GM12878 (cell line): ENCODE data around the gene CACNA2D3. TPM values are rescaled to one million over a fixed set of nuclear protein-coding genes. Genes with fewer than 3 reads are reported as not detected.

Experiments
- ATAC-seq: fragments of 200-7000 bp; cut with Tn5 transposase; 3 replicates; pipeline ENCODE4 v1.9.1; 2020; ENCODE audit warnings: mild to moderate bottlenecking, moderate library complexity
- BruUV-seq: library from RNA; stranded (reverse); fragments of 400-500 nt; replicated peaks from 2 replicates; lab custom pipeline; 2021; lab: Mats Ljungman, UMichigan
- CTCF ChIA-PET: fragments of 300-600 bp; sonication (Branson Sonifier 250); formaldehyde crosslinking; extraction: SDS; loops from one replicate; lab custom pipeline; 2021; ENCODE audit warnings: inconsistent platforms; lab: Yijun Ruan, JAX
- POLR2A ChIA-PET: fragments of 350-600 bp; formaldehyde crosslinking; extraction: SDS; loops from one replicate; lab custom pipeline; 2021; ENCODE audit warnings: inconsistent platforms; lab: Charles Lee
- RAD21 ChIA-PET: fragments of 300-600 bp; sonication (Branson Sonifier 250); formaldehyde crosslinking; loops from one replicate; lab custom pipeline; 2023; ENCODE audit warnings: antibody characterized with exemption; ENCODE audit not compliant: unreplicated experiment; lab: Charles Lee
- SMC1A ChIA-PET: fragments of 300-600 bp; sonication (Branson Sonifier 250); formaldehyde crosslinking; loops from one replicate; lab custom pipeline; 2023; ENCODE audit not compliant: unreplicated experiment, uncharacterized antibody; lab: Charles Lee
- DNase-seq: peaks from one replicate; pipeline ENCODE4 v3.0.0-alpha.2; 2011; ENCODE audit warnings: low read depth, low spot score
- FAIRE-seq: peaks from 3 replicates; lab custom pipeline; 2011; peaks lifted over from hg19 to GRCh38; lab: Jason Lieb, UNC
- H2AFZ ChIP-seq: 2 replicates; pipeline ENCODE4 v1.6.0; 2011; ENCODE audit warnings: low read depth, low read length, control low read depth; ENCODE audit not compliant: control insufficient read depth
- H3K27ac ChIP-seq: 2 replicates; pipeline ENCODE4 v1.5.1; 2011; ENCODE audit warnings: control low read depth; ENCODE audit not compliant: control insufficient read depth, insufficient read depth
- H3K27me3 ChIP-seq, 2 experiments: replicated peaks in 1 of 2; 2 replicates each; pipeline versions ENCODE4 v1.6.0 to v1.6.1; 2011; ENCODE audit warnings: low read length in 1 of 2; ENCODE audit not compliant: control insufficient read depth in 2 of 2, insufficient read depth in 2 of 2
- H3K36me3 ChIP-seq, 2 experiments: 2 replicates each; pipeline ENCODE4 v1.5.1; 2011; ENCODE audit warnings: low read length in 1 of 2; ENCODE audit not compliant: control insufficient read depth in 2 of 2, insufficient read depth in 2 of 2
- H3K4me1 ChIP-seq: 2 replicates; pipeline ENCODE4 v1.6.1; 2011; ENCODE audit warnings: mild to moderate bottlenecking, low read length, moderate library complexity, mixed read lengths; ENCODE audit not compliant: control insufficient read depth, insufficient read depth
- H3K4me2 ChIP-seq: 2 replicates; pipeline ENCODE4 v1.6.0; 2011; ENCODE audit warnings: control low read depth; ENCODE audit not compliant: control insufficient read depth, insufficient read depth
- H3K4me3 ChIP-seq: fragments of 200-600 bp; sonication (generic); 2 replicates; pipeline ENCODE4 v1.5.1; 2016
- H3K79me2 ChIP-seq: 2 replicates; pipeline ENCODE4 v1.6.0; 2011; ENCODE audit warnings: low read length; ENCODE audit not compliant: control insufficient read depth, insufficient read depth
- H3K9ac ChIP-seq: 2 replicates; pipeline ENCODE4 v1.8.0; 2011; ENCODE audit warnings: low read length, control low read depth, mixed read lengths; ENCODE audit not compliant: control insufficient read depth, insufficient read depth
- H3K9me3 ChIP-seq: replicated peaks from 3 replicates; pipeline ENCODE4 v1.5.1; 2011; ENCODE audit warnings: mild to moderate bottlenecking, low read length; ENCODE audit not compliant: control insufficient read depth, insufficient read depth
- H4K20me1 ChIP-seq: 2 replicates; pipeline ENCODE4 v1.6.0; 2011; ENCODE audit not compliant: control insufficient read depth, insufficient read depth
- IKZF1 ChIP-seq: fragments of 450-650 bp; conservative IDR thresholded peaks from 2 replicates; pipeline ENCODE4 v1.6.1; 2017; ENCODE audit warnings: antibody characterized with exemption, mild to moderate bottlenecking
- JUNB ChIP-seq: IDR thresholded peaks from 2 replicates; pipeline ENCODE4 v1.6.1; 2016; ENCODE audit warnings: antibody characterized with exemption, mild to moderate bottlenecking
- MYB ChIP-seq: fragments of 150-350 bp; IDR thresholded peaks from 2 replicates; pipeline ENCODE4 v1.6.1; 2014; ENCODE audit warnings: mild to moderate bottlenecking, low read depth, low read length, borderline replicate concordance
- NRF1 ChIP-seq: conservative IDR thresholded peaks from 2 replicates; pipeline ENCODE4 v1.6.1; 2011; ENCODE audit warnings: mild to moderate bottlenecking, low read depth, low read length, improper control_type of control experiment
- POLR2AphosphoS5 ChIP-seq: IDR thresholded peaks from 2 replicates; pipeline ENCODE4 v1.6.1; 2011; ENCODE audit warnings: mild to moderate bottlenecking, low read length, inconsistent platforms
- RB1 ChIP-seq: fragments of 450-650 bp; formaldehyde crosslinking; IDR thresholded peaks from 2 replicates; pipeline ENCODE4 v1.6.1; 2017; ENCODE audit warnings: mild to moderate bottlenecking, borderline replicate concordance
- RBBP5 ChIP-seq: fragments of 200-600 bp; sonication (generic); conservative IDR thresholded peaks from 2 replicates; pipeline ENCODE4 v1.6.1; 2016
- SP1 ChIP-seq: IDR thresholded peaks from one replicate; pipeline ENCODE4 v1.6.1; 2011; ENCODE audit warnings: low read depth, low read length
- SREBF1 ChIP-seq: IDR thresholded peaks from 2 replicates; pipeline ENCODE4 v1.6.1; 2012; ENCODE audit warnings: mild to moderate bottlenecking, low read length
- ZSCAN29 ChIP-seq: fragments of 450-650 bp; IDR thresholded peaks from 2 replicates; pipeline ENCODE4 v1.6.1; 2017; ENCODE audit warnings: mild to moderate bottlenecking, moderate library complexity
- WGBS: methylation state at CpG from one replicate; pipeline ENCODE4 v1.1.6; 2016; ENCODE audit warnings: low lambda C conversion rate; ENCODE audit not compliant: insufficient replicate concordance, insufficient coverage; ENCODE audit errors: missing lambda C conversion rate; 5-methylcytosine and 5-hydroxymethylcytosine counted together
- in situ Hi-C: fragments of 300-500 bp; cut with MboI; formaldehyde crosslinking; loops from 9 replicates; pipeline ENCODE4 v1.14.3; 2018; ENCODE audit warnings: mixed read lengths
- intact Hi-C: fragments of 100-400 bp; cut with micrococcal nuclease; formaldehyde crosslinking; loops from one replicate; pipeline ENCODE4 v1.14.2; 2022; ENCODE audit not compliant: unreplicated experiment
- polyA plus RNA-seq, 11 experiments: library from polyadenylated mRNA; depleted of rRNA in 4 of 11; unstranded in 6 of 11; stranded (reverse) in 5 of 11; fragments of >200 nt; fragmentation: Nextera tagmentation in 4 of 11; fragmentation: Illumina TruSeq in 1 of 11; extraction: Ambion mirVana in 4 of 11; extraction: Trizol in 1 of 11; gene quantifications; 1 replicate in 1 of 11; 2 replicates in 10 of 11; pipeline versions ENCODE4 v1.2.1 to v1.2.3, GENCODE V29; 2011 to 2016; ENCODE audit warnings: inconsistent platforms in 2 of 11, missing spikeins in 2 of 11, low read depth in 1 of 11
- total RNA-seq, 4 experiments: library from RNA; depleted of rRNA in 3 of 4; stranded (reverse); fragments of >200 nt in 3 of 4; fragmentation: Illumina TruSeq in 1 of 4; extraction: Trizol in 1 of 4; gene quantifications; 2 replicates each; pipeline versions ENCODE4 v1.2.1 to v1.2.3, GENCODE V29; 2013 to 2021
- TF ChIP-seq, protein P1 (sequence below): IDR thresholded peaks from 2 replicates; pipeline ENCODE4 v1.6.1; 2011; ENCODE audit warnings: borderline replicate concordance, low read depth, mild to moderate bottlenecking, moderate library complexity, low read length; ENCODE audit not compliant: insufficient read depth, poor library complexity, severe bottlenecking
- TF ChIP-seq, protein P2 (sequence below): fragments of 450-650 bp; IDR thresholded peaks from 2 replicates; pipeline ENCODE4 v1.6.1; 2017; ENCODE audit warnings: mild to moderate bottlenecking, moderate library complexity
- TF ChIP-seq, protein P3 (sequence below): fragments of 450-650 bp; IDR thresholded peaks from 2 replicates; pipeline ENCODE4 v1.6.1; 2017; ENCODE audit warnings: borderline replicate concordance
- TF ChIP-seq, protein P4 (sequence below): fragments of 450-650 bp; IDR thresholded peaks from 2 replicates; pipeline ENCODE4 v1.6.1; 2017; ENCODE audit warnings: mild to moderate bottlenecking, moderate library complexity

Gene CACNA2D3
- total and polyA plus RNA-seq, 10 of the 15 experiments (the other 5 are each of a cell fraction or from before 2014, with no cell fraction given): not detected

DNA sequence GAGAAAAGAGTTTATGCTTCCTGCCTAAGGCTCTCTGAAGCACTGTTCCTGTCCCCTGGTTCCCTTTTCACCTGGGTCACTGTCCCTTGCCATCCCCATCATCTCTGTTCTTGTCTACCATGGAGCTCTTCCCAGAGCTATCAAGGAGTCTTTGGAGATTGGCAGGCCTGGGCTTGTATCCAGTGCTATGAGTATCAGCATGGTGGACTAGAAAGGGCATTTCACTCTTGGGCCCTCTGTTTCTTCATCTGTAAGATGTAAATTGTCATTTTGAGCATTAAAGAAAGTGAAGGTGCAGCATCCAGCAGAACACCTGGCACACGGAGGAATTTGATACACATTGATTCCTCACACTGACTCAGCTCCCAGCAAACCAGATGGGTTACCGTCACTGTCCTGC is 388.2 kb downstream of the CACNA2D3 start:
- Histone ChIP-seq H2AFZ (no peak overlapping the region), H3K27ac (no peak overlapping the region), H3K9me3 (no peaks in the 10 kb centered on the region), H4K20me1 (no peaks in the 10 kb centered on the region), H3K4me3 (no peak overlapping the region), H3K27me3 (no peaks in the 10 kb centered on the region), H3K4me1 (no peaks in the 10 kb centered on the region), H3K9ac (no peak overlapping the region), H3K4me2 (no peak overlapping the region), H3K36me3 (no peaks in the 10 kb centered on the region), H3K79me2 (no peaks in the 10 kb centered on the region)
- FAIRE-seq (no peak), DNase-seq (no peak), ATAC-seq (no peak)
- RAD21 ChIA-PET: no interaction called here
- in situ Hi-C loops: no loop called here
- POLR2A ChIA-PET: no interaction called here
- intact Hi-C loops: no loop called here
- BruUV-seq: no TSS peak
- SMC1A ChIA-PET: no interaction called here
- CTCF ChIA-PET: no interaction called here
- WGBS: 22% methylated on average over 2 of the region's 2 CpGs
- TF ChIP-seq, protein P1, sequence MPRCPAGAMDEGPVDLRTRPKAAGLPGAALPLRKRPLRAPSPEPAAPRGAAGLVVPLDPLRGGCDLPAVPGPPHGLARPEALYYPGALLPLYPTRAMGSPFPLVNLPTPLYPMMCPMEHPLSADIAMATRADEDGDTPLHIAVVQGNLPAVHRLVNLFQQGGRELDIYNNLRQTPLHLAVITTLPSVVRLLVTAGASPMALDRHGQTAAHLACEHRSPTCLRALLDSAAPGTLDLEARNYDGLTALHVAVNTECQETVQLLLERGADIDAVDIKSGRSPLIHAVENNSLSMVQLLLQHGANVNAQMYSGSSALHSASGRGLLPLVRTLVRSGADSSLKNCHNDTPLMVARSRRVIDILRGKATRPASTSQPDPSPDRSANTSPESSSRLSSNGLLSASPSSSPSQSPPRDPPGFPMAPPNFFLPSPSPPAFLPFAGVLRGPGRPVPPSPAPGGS: no peak
- TF ChIP-seq JUNB (no peak), SREBF1 (no peak), ZSCAN29 (no peak), NRF1 (no peak), RB1 (no peak), POLR2AphosphoS5 (no peak), SP1 (no peak), IKZF1 (no peak), RBBP5 (no peak), MYB (no peak)
- TF ChIP-seq, protein P2, sequence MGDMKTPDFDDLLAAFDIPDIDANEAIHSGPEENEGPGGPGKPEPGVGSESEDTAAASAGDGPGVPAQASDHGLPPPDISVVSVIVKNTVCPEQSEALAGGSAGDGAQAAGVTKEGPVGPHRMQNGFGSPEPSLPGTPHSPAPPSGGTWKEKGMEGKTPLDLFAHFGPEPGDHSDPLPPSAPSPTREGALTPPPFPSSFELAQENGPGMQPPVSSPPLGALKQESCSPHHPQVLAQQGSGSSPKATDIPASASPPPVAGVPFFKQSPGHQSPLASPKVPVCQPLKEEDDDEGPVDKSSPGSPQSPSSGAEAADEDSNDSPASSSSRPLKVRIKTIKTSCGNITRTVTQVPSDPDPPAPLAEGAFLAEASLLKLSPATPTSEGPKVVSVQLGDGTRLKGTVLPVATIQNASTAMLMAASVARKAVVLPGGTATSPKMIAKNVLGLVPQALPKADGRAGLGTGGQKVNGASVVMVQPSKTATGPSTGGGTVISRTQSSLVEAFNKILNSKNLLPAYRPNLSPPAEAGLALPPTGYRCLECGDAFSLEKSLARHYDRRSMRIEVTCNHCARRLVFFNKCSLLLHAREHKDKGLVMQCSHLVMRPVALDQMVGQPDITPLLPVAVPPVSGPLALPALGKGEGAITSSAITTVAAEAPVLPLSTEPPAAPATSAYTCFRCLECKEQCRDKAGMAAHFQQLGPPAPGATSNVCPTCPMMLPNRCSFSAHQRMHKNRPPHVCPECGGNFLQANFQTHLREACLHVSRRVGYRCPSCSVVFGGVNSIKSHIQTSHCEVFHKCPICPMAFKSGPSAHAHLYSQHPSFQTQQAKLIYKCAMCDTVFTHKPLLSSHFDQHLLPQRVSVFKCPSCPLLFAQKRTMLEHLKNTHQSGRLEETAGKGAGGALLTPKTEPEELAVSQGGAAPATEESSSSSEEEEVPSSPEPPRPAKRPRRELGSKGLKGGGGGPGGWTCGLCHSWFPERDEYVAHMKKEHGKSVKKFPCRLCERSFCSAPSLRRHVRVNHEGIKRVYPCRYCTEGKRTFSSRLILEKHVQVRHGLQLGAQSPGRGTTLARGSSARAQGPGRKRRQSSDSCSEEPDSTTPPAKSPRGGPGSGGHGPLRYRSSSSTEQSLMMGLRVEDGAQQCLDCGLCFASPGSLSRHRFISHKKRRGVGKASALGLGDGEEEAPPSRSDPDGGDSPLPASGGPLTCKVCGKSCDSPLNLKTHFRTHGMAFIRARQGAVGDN: no peak
- TF ChIP-seq, protein P3, sequence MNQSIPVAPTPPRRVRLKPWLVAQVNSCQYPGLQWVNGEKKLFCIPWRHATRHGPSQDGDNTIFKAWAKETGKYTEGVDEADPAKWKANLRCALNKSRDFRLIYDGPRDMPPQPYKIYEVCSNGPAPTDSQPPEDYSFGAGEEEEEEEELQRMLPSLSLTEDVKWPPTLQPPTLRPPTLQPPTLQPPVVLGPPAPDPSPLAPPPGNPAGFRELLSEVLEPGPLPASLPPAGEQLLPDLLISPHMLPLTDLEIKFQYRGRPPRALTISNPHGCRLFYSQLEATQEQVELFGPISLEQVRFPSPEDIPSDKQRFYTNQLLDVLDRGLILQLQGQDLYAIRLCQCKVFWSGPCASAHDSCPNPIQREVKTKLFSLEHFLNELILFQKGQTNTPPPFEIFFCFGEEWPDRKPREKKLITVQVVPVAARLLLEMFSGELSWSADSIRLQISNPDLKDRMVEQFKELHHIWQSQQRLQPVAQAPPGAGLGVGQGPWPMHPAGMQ: no peak
- TF ChIP-seq, protein P4, sequence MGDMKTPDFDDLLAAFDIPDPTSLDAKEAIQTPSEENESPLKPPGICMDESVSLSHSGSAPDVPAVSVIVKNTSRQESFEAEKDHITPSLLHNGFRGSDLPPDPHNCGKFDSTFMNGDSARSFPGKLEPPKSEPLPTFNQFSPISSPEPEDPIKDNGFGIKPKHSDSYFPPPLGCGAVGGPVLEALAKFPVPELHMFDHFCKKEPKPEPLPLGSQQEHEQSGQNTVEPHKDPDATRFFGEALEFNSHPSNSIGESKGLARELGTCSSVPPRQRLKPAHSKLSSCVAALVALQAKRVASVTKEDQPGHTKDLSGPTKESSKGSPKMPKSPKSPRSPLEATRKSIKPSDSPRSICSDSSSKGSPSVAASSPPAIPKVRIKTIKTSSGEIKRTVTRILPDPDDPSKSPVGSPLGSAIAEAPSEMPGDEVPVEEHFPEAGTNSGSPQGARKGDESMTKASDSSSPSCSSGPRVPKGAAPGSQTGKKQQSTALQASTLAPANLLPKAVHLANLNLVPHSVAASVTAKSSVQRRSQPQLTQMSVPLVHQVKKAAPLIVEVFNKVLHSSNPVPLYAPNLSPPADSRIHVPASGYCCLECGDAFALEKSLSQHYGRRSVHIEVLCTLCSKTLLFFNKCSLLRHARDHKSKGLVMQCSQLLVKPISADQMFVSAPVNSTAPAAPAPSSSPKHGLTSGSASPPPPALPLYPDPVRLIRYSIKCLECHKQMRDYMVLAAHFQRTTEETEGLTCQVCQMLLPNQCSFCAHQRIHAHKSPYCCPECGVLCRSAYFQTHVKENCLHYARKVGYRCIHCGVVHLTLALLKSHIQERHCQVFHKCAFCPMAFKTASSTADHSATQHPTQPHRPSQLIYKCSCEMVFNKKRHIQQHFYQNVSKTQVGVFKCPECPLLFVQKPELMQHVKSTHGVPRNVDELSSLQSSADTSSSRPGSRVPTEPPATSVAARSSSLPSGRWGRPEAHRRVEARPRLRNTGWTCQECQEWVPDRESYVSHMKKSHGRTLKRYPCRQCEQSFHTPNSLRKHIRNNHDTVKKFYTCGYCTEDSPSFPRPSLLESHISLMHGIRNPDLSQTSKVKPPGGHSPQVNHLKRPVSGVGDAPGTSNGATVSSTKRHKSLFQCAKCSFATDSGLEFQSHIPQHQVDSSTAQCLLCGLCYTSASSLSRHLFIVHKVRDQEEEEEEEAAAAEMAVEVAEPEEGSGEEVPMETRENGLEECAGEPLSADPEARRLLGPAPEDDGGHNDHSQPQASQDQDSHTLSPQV: no peak
